CD14-positive monocyte (primary cell): ENCODE measurements around the gene UBR7. TPM values are rescaled to one million over a fixed set of nuclear protein-coding genes. Genes with fewer than 3 reads are reported as not detected.
"Not testable (repeated sequence)": the region's sequence is repeated elsewhere in the genome, so short reads cannot be mapped to it uniquely, and the experiment has no call there.

Experiments used
- DNase-seq, 3 donors: peaks; one replicate each; pipeline ENCODE4 v3.0.0-alpha.2; 2011 to 2022
- H2AFZ ChIP-seq: 2 replicates; pipeline ENCODE4 v1.6.0; 2012; ENCODE audit warnings: mild to moderate bottlenecking, low read depth, low read length, inconsistent platforms; ENCODE audit not compliant: insufficient read depth, poor library complexity, severe bottlenecking
- H3K27ac ChIP-seq, 2 donors: 1 replicate in 1 of 2; 2 replicates in 1 of 2; pipeline ENCODE4 v1.5.1; 2012 to 2013; ENCODE audit warnings: low read length in 2 of 2, control low read depth in 1 of 2, inconsistent platforms in 1 of 2, low read depth in 1 of 2, mild to moderate bottlenecking in 1 of 2
- H3K27me3 ChIP-seq, 2 donors: one replicate each; pipeline versions ENCODE4 v1.6.0 to v1.6.1; 2011 to 2013; ENCODE audit warnings: low read length in 2 of 2; ENCODE audit not compliant: control insufficient read depth in 2 of 2, insufficient read depth in 2 of 2
- H3K36me3 ChIP-seq, 2 donors: replicated peaks in 1 of 2; 1 replicate in 1 of 2; 2 replicates in 1 of 2; pipeline versions ENCODE4 v1.5.1 to v1.6.1; 2012 to 2013; ENCODE audit warnings: low read length in 2 of 2, control low read depth in 1 of 2, inconsistent platforms in 1 of 2, mild to moderate bottlenecking in 1 of 2; ENCODE audit not compliant: insufficient read depth in 2 of 2, control insufficient read depth in 1 of 2
- H3K4me1 ChIP-seq, 2 donors: 1 replicate in 1 of 2; 2 replicates in 1 of 2; pipeline versions ENCODE4 v1.5.1 to v1.6.1; 2012 to 2013; ENCODE audit warnings: low read length in 2 of 2, control low read depth in 1 of 2, inconsistent platforms in 1 of 2, mild to moderate bottlenecking in 1 of 2, moderate library complexity in 1 of 2; ENCODE audit not compliant: insufficient read depth in 2 of 2, control insufficient read depth in 1 of 2
- H3K4me2 ChIP-seq: replicated peaks from 2 replicates; pipeline ENCODE3; 2012; ENCODE audit warnings: low read length, moderate library complexity, mild to moderate bottlenecking; ENCODE audit not compliant: poor library complexity, severe bottlenecking; ENCODE audit errors: extremely low read depth
- H3K4me3 ChIP-seq, 3 experiments: fragments of 200-600 bp in 1 of 3; sonication (generic) in 1 of 3; replicated peaks in 1 of 3; 1 replicate in 2 of 3; 2 replicates in 1 of 3; pipeline ENCODE4 v1.5.1; 2011 to 2013; ENCODE audit warnings: low read length in 3 of 3, mild to moderate bottlenecking in 3 of 3, control low read depth in 2 of 3, low read depth in 2 of 3, inconsistent platforms in 1 of 3, moderate library complexity in 1 of 3
- H3K79me2 ChIP-seq: 2 replicates; pipeline ENCODE4 v1.6.0; 2012; ENCODE audit warnings: mild to moderate bottlenecking, control low read depth, inconsistent platforms, low read length, moderate library complexity; ENCODE audit not compliant: insufficient read depth
- H3K9ac ChIP-seq: 2 replicates; pipeline ENCODE4 v1.6.0; 2017; ENCODE audit warnings: low read length, mild to moderate bottlenecking; ENCODE audit not compliant: insufficient read depth, poor library complexity, severe bottlenecking
- H3K9me3 ChIP-seq, 2 donors: replicated peaks in 1 of 2; 1 replicate in 1 of 2; 2 replicates in 1 of 2; pipeline versions ENCODE4 v1.5.1 to v1.6.1; 2012 to 2013; ENCODE audit warnings: low read length in 2 of 2, control low read depth in 1 of 2; ENCODE audit not compliant: control insufficient read depth in 1 of 2, insufficient read depth in 1 of 2
- H4K20me1 ChIP-seq: 2 replicates; pipeline ENCODE4 v1.6.0; 2012; ENCODE audit warnings: mild to moderate bottlenecking, low read length, control low read depth, moderate library complexity; ENCODE audit not compliant: insufficient read depth
- H3K27ac Mint-ChIP-seq, 7 donors: one replicate each; pipeline ENCODE4 v1.8.0; 2020; ENCODE audit warnings: mild to moderate bottlenecking in 7 of 7, mixed read lengths in 7 of 7, moderate library complexity in 6 of 7, inconsistent platforms in 2 of 7
- H3K27me3 Mint-ChIP-seq, 3 donors: one replicate each; pipeline ENCODE4 v1.8.0; 2021 to 2022; ENCODE audit warnings: low read depth in 3 of 3, mild to moderate bottlenecking in 3 of 3, mixed read lengths in 3 of 3, moderate library complexity in 3 of 3, inconsistent platforms in 1 of 3
- H3K36me3 Mint-ChIP-seq, 2 donors: one replicate each; pipeline ENCODE4 v1.8.0; 2020; ENCODE audit warnings: mixed read lengths in 2 of 2, inconsistent platforms in 1 of 2, mild to moderate bottlenecking in 1 of 2
- H3K4me1 Mint-ChIP-seq: one replicate; pipeline ENCODE4 v1.8.0; 2020; ENCODE audit warnings: mild to moderate bottlenecking, mixed read lengths
- H3K4me3 Mint-ChIP-seq, 2 donors: one replicate each; pipeline ENCODE4 v1.8.0; 2020; ENCODE audit warnings: mild to moderate bottlenecking in 2 of 2, mixed read lengths in 2 of 2, moderate library complexity in 1 of 2
- H3K9me3 Mint-ChIP-seq, 7 donors: one replicate each; pipeline ENCODE4 v1.8.0; 2020 to 2022; ENCODE audit warnings: mixed read lengths in 7 of 7, mild to moderate bottlenecking in 6 of 7, moderate library complexity in 6 of 7, inconsistent platforms in 2 of 7
- CTCF ChIP-seq: fragments of 200-600 bp; IDR thresholded peaks from one replicate; pipeline ENCODE4 v1.8.0; 2022; ENCODE audit warnings: antibody characterized with exemption, mild to moderate bottlenecking
- WGBS: methylation state at CpG from one replicate; pipeline ENCODE4 v1.1.5; 2013; ENCODE audit warnings: missing lambda C conversion rate; ENCODE audit not compliant: insufficient coverage; 5-methylcytosine and 5-hydroxymethylcytosine counted together
- intact Hi-C, 2 donors: fragments of 100-400 bp; cut with micrococcal nuclease; formaldehyde crosslinking; loops; one replicate each; pipeline versions ENCODE4 v1.15.0 to v1.15.1; 2023
- polyA plus RNA-seq, 3 donors: library from polyadenylated mRNA; depleted of rRNA in 1 of 3; unstranded in 2 of 3; stranded (reverse) in 1 of 3; fragments of 300-500 nt in 2 of 3; fragments of >200 nt in 1 of 3; fragmentation: Illumina TruSeq in 2 of 3; gene quantifications; 1 replicate in 2 of 3; 2 replicates in 1 of 3; pipeline ENCODE4 v1.2.3, GENCODE V29; 2012 to 2021

Gene UBR7
- polyA plus RNA-seq, 3 donors, result 8.2 to 16.7 (median 14.0) TPM

- Histone ChIP-seq H3K4me2 (peak overlapping the region; percentile 31), H3K79me2 (no peaks in the 10 kb centered on the region), H3K9ac (no peak overlapping the region), H3K27ac (no peak overlapping the region), H3K4me3 (no peak overlapping the region), H3K27me3 (peaks cover 0 to 18% of the 10 kb centered on the region in 2 donors), H3K36me3 (peaks cover 20 to 26% of the 10 kb centered on the region in 2 donors), H2AFZ (no peak overlapping the region), H4K20me1 (no peaks in the 10 kb centered on the region), H3K4me1 (peaks cover 0 to 10% of the 10 kb centered on the region in 2 donors), H3K9me3 (no peaks in the 10 kb centered on the region)
- Mint-ChIP-seq H3K27me3 (peaks cover 26 to 39% (median 31%) of the 10 kb centered on the region in 3 donors), H3K4me3 (peak overlapping the region; percentile 16 to 78), H3K27ac (peak overlapping the region in 1 of 7 donors; percentile 48), H3K9me3 (peaks cover 0 to 10% (median 0%) of the 10 kb centered on the region in 7 donors), H3K36me3 (peaks cover 25 to 37% of the 10 kb centered on the region in 2 donors), H3K4me1 (peaks cover 15% of the 10 kb centered on the region)
- no peak for TF ChIP-seq CTCF
- DNase-seq, result no peak
- intact Hi-C loops, result no loop called here
- WGBS, result 24% methylated on average over 33 of the region's 39 CpGs
Measured at GRCh38 chr14:93231129-93231979, 24.3 kb downstream of the UBR7 start.

DNA sequence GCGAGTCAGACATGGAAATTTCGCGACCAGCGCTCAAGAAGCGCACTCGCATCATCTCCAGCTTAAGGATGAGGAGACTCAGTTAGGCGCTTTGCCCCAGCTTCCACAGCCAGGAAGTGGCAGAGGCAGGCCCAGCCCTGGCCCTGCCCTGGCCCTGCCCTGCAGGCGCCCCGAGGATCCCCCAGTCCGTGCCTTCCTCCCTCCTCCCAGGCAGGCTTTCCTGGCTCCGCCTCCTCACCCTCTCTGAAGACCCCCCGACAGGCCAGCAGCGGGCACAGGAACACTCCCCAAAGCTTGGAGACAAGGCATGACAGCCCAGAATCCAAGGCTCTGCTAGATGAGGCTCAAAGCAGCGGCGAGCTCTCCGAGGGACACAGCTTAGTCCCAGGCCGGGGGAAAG is 25.1 kb downstream of the UBR7 start:
- Histone ChIP-seq H3K4me3 (no peak overlapping the region), H3K9ac (no peak overlapping the region), H3K4me2 (no peak overlapping the region), H3K79me2 (no peaks in the 10 kb centered on the region), H3K4me1 (peaks cover 0 to 10% of the 10 kb centered on the region in 2 donors), H3K27me3 (peaks cover 0 to 18% of the 10 kb centered on the region in 2 donors), H3K27ac (no peak overlapping the region), H4K20me1 (no peaks in the 10 kb centered on the region), H3K36me3 (peaks cover 15 to 18% of the 10 kb centered on the region in 2 donors), H3K9me3 (no peaks in the 10 kb centered on the region), H2AFZ (no peak overlapping the region)
- intact Hi-C loops, result no loop called here
- H3K36me3 Mint-ChIP-seq, result peaks cover 21 to 32% of the 10 kb centered on the region in 2 donors
- peaks cover 15% of the 10 kb centered on the region for H3K4me1 Mint-ChIP-seq
- peaks cover 0 to 10% (median 0%) of the 10 kb centered on the region in 7 donors for H3K9me3 Mint-ChIP-seq
- 51% methylated on average over 15 of the region's 17 CpGs for WGBS
- DNase-seq, result no peak
- no peak overlapping the region for H3K27ac Mint-ChIP-seq
- H3K4me3 Mint-ChIP-seq, result no peak overlapping the region
- H3K27me3 Mint-ChIP-seq, result peaks cover 26 to 39% (median 31%) of the 10 kb centered on the region in 3 donors
- no peak for TF ChIP-seq CTCF

GRCh38 chr14:93233078-93233477 is 26.0 kb downstream of the UBR7 start:
- H3K4me2 ChIP-seq, intact Hi-C loops, H3K9me3 ChIP-seq, H4K20me1 ChIP-seq, H3K9ac ChIP-seq, H3K79me2 ChIP-seq, H3K27ac ChIP-seq, H3K36me3 ChIP-seq, DNase-seq, H3K9me3 Mint-ChIP-seq, H3K4me3 ChIP-seq, H3K27ac Mint-ChIP-seq, H2AFZ ChIP-seq: not testable (repeated sequence)
- Histone ChIP-seq H3K4me1 (peaks cover 0 to 10% of the 10 kb centered on the region in 2 donors), H3K27me3 (peaks cover 0 to 18% of the 10 kb centered on the region in 2 donors)
- Mint-ChIP-seq H3K36me3 (peaks cover 11 to 23% of the 10 kb centered on the region in 2 donors), H3K27me3 (peaks cover 26 to 39% (median 31%) of the 10 kb centered on the region in 3 donors), H3K4me1 (peaks cover 15% of the 10 kb centered on the region), H3K4me3 (peak overlapping the region in 1 of 2 donors; percentile 20)
- WGBS, result no CpG with 5 or more reads among the region's 5 CpGs
